Stimulated activated CD4-positive, alpha-beta T cell treated with anti-CD3 and anti-CD28 coated beads, Interleukin-2, amount 100 ng/mL, for 24 hours (primary cell): ENCODE results near the gene TBC1D3B.
"Not testable (repeated sequence)": the region's sequence is repeated elsewhere in the genome, so short reads cannot be mapped to it uniquely, and the experiment has no call there.

ENCODE experiments used
- DNase-seq, 2 donors: peaks; one replicate each; pipeline ENCODE4 v3.0.0-alpha.2; 2020

The TBC1D3B gene

DNA sequence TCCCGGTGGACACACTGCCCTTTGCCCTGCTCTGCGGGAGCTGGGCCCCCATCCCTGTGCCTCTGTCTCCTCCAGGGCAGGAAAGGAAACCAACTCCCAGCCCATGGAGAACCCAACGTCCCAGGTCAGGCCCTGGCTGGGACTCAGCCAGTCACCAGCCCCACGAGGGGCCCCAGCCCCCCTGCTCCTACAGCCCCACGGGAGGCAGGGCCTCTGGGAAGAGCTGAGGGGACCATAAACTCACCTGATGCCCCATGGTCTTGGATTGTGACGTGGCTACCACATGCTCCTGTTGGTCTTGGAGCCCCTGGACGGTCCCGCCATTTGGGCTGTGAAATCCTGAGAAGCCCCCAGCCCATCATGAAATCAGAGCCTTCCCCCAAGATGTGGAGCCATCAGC lies 7.6 kb downstream of the TBC1D3B start:
- not testable (repeated sequence) for DNase-seq

DNA sequence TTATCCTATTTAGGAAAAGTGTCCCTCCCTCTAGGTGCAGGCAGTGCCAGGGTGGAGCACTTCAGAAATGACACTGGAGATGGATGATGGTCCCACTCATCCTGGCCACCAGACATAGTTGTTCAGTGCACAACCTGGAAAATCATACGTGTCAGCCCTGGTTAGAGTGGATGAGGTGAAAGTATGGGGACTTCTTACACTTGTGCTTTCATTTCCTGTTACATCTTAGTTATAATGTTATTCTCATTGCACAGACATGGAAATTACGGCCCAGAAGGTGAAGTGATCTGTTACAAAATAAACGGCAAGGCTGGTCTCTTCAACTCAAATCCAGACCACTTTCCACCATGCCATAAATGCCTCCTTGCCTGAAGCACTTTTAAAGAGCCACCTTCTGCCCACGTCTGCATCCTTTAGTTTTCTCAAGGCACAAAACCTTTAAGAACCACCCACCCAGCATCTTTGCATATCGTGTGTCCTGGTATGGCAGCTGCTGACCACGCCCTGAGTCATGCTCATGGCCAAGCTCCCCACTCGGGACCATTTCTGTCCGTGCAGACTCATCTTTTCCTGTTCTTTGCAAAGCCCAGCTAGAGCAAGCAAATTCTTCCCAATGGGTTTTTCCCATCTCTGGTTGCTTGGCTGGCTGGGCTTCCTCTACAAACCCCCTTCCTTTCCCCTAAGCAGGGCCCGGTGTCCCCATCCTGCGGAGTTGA lies 22.4 kb downstream of the TBC1D3B start:
- no peak for DNase-seq

DNA sequence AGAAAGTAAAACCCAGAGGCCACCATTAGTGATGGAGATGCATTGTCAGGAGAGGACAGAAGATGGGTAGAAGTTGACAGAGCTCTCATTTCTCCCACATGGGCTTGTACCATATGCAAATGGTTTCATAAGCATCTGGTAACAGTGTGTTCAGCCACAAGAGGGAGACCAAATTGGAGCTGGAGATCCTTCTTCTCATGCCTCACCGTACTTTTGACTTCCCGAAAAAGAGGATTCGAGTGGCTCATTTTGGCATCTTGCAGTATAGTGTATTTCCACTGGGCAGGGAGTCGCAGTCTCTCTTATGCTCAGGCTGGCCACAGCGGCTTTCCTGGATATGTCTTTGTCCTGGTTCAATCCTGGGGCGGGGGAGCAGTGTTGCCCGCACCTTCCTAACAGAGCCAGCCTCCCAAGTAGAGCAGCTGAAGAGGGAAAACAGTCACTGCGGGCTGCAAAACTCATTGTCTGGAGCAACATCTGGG lies 23.8 kb downstream of the TBC1D3B start:
- no peak for DNase-seq

DNA sequence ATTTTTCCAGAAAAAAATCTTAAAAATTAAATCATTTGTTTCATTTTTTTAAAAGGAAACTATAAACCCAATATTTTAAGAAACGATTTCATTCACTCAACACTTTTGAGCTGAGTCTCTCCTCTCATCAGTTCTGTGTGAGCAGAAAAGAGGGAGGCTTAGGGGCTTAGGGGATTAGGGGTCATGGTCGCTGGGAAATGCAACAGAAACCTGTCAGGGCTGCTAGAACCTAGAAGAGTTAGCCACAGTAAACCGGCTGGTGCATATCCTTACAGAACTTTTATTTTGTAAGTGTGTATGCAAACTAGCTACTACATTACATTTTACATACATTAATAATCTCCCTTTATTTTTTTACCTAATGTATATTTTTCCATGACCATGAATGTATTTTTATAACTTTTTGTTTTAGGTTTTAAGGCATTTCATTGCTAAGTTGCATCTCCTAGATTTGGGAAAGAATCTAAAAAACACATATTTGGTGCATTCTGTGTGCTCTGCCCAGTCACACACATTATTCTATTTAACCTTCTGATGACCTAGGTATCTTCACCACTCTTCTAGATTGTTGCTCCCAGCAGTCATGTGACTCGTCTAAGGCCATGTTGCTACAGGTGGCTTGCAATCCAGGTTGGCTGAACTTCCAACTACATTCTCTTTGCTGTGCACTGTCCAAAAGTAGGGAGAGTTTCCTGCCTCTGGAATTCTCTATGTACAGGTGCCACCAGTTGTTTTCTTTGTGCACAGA lies 24.4 kb downstream of the TBC1D3B start:
- DNase-seq: no peak

DNA sequence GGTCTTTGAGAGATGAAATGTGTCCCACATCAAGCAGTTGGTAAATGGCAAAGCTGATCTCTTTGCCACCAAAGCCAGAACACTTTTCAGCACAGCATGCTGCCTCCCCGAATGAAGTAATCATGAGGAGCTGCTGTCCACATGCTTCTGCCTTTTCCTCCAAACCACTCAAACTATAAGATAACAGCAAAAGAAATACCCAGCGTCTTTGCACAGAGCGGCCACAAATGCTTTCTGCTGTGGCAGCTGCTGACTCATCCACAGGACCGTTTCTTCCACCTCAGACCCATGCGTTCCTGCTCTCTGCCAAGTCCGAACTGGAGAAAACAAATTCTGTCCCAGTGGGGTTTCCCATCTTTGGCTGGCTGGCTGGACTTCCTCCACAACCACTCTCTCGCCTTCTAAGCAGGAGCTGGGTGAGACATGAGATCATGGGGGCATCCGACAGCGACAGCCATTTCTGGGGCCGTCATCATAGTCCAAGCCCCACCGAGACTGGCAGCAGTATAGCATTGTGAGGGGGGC lies 27.1 kb downstream of the TBC1D3B start:
- DNase-seq: no peak

DNA sequence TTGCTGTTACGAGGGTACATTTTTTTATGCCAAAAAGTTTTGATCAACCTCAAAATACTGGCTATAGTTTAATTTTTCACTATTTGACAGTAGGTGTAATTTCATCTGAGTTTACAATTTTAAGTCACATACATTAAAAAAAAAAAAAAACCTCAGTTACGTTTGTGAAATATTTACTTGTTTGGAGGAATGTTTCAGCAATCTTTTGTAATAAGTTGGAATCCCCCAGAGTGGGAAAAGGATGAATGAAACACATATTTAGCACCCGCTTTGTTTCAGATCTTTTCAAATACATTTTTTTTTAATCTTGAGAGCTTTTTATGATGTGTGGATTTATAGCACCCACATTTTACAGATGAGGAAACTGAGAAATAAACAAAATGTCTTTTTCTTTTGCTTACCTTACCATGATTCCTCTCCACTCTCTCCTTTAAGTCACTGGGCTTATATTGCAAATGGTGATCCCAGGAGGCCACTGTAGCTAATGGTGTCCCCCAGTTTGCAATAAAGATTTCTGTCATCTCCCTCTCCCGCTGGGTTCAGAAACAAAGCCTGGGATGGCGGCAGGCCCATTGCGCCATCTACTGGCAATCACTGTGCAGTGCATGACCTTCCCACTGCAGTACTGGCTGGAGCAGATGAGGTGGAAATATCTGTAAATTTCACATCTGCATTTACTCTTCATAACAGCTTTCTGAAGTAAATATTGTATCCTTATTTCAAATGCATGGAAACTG lies 27.7 kb downstream of the TBC1D3B start:
- peak; percentile 70 to 77 for DNase-seq

DNA sequence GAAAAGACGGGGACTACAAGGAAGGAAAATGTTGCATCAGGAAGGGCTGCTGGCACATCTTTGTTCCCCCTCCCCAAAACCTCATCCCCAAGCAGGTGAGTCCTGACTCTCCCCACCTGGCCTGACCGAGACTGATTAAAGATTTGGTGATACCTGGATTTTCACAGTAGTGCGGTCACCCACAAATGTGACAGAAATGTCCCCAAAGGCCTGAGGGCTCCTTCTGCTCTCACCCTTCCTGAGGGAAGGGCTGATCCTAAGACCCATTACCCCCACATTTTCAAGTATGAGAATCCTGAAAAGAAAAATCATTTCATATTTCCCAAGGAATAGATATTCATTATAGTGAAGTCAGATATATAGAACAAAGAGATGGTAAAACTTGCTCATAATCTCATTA lies 28.8 kb downstream of the TBC1D3B start:
- DNase-seq: no peak

DNA sequence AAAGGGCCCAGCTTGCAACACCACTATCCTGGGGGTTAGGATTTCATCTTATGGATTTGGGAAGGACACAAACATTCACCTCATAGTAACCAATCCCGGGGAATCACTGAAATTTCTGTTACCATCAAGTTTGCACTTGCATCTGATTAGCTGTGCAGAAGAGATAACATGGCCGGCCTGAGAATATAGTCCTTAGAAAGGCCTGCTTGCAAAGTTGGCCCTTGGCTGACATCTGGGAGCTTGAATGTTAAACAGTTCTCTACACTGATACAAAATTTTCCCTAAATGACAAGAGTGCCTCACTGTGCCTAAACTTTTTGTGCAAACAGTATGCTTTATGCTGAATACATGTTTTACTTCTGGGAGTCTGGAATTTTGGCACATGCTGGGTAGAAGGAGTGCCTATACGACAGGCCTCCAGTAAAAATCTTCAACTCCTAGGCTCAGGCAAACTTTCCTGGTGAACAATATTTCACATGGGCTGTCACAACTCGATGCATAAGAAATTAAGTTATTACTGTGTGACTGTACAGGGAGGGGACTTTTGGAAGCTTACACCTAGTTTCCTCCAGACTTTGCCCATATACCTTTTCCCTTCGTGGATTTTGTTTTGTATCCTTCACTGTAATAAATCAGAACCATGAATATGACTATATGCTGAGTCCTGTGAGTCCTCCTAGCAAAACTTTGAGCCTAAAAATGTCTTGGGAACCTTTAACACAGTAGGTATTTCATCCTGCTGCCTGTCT lies 31.3 kb downstream of the TBC1D3B start:
- no peak for DNase-seq

DNA sequence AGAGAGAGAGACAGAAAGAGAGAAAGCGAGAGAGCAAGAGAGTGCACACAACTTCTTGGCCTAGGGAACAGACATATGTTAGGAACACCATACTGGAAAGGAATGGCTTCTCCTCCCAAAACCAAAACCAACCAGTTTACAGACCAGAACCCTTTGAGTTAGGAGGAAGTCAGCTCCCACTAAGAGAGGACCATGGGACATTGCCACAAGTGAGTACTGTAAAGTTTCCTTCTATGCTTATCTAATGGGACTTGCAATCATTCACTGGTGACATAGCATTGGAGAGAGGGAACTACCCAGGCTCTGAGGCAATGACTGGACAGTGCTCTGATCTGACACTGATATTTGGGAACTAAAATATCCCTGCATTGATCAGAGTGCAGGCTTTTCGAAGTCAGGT lies 32.4 kb downstream of the TBC1D3B start:
- DNase-seq: no peak

DNA sequence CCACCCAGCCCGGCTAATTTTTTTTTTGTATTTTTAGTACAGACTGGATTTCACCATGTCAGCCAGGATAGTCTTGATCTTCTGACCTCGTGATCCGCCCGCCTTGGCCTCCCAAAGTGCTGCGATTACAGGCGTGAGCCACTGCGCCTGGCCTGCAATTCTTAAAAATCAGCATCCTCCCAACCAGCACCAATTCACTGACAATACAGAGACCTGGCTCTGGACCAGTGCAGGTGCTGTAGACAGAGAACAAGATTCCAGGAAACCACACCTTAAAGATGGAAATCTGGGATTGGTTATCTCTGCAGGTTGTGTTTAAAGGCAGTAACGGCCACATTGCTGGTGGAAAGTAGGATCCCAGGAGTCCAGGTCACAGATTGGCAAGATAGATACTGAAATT lies 33.6 kb downstream of the TBC1D3B start:
- no peak for DNase-seq

DNA sequence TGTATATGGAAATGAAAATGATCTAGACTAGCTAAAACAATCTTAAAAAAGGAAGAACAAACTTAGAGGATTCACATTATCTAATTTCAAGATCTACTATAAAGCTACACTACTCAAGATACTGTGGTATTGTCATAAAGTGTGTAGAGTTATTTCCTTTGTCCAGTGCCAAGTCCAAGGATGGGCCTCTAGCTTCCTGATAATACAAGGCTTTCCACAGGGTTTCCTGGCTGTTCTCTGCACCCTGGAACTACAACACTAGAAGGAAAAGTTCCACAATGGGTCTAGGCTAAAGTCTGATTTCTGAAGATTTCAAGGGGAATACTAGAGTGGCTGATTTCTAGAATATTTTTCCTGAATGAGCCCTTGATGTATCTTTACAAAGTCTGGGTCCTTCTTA lies 34.2 kb downstream of the TBC1D3B start:
- DNase-seq: no peak

DNA sequence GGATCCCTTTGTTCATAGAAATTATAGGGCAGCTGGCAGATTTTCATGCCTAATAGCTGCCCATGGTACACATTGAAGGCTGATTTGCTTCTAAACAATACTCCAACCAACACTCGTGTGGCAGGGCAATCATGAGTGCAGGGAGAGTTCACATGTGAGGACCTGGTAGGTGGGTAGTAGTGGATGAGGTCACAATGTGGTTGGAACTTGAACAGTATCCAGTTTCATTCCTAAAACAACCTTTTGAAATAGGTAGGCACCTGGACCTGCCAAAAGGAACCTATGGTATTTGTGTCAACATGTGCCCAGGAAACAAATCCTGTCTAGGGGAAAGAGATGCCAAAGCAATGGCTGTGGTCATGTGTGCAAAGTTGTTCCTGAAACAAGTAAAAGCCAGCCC lies 40.0 kb downstream of the TBC1D3B start:
- DNase-seq: no peak

DNA sequence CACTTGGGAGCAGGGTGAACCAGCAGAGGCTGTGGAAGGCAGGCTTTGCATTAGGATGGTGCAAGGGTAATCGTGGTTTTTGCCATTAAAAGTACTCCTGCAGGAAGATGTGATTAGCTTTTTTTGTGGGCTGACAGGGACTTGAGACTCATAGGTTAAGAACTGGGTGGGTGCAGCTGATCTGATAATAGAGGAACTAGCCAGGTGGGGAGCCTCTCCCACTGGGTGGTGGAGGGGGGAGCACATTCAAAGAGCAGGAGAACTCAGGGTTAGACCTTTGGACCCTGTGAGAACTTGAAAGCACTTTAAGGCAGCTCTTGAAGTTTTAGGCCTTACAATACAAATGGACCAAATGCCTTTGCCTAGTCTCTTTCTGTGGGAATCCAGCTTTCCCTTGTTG lies 40.4 kb downstream of the TBC1D3B start:
- DNase-seq: no peak

DNA sequence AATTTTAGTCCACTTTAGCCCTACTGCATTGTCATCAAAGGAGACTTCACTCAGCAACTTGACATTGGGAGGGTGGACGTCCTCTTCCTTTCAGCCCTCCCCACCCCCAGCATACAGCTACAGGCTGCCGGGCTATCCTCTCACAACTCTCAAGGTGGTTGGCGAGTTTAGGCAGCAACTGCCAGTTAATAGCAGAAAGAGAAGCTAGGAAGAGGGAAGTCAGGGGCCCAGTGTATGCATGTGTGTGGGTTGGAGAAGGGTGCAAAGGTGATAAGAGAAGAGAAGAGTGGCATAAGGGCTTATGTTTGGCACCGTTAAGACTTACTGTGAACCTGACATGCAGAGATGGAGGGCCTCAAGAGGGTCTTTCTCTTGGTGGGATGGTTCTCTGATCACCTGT lies 41.0 kb downstream of the TBC1D3B start:
- no peak for DNase-seq

DNA sequence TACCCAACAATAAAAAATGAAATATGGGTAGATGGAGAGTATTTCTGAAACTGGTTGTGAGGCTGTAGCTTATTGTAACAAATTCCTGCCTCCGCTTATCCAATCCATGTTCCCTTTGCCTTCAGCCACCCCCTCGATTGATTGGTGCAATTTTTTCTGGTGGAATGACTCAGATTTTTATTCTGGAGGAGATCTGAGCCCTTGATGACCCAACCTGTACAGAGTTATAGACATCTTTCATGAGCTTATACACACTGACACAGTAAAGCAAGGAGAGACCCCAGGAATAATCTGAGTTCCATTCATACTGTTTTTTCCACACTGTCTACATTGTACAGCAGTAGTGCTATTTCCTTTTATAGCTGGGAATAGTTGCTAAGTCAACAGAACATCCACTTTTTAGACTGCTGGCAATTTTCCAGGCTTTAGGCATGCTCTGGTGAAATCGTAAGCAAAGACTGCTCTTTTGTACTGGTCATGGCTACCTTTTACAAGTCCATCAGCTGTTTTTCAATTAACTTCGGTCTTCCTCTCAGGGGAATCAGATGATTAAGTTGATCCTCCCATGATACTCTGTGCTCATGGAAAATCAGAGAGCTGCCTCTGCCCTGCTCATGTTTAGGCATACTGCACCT lies 42.7 kb downstream of the TBC1D3B start:
- no peak for DNase-seq

DNA sequence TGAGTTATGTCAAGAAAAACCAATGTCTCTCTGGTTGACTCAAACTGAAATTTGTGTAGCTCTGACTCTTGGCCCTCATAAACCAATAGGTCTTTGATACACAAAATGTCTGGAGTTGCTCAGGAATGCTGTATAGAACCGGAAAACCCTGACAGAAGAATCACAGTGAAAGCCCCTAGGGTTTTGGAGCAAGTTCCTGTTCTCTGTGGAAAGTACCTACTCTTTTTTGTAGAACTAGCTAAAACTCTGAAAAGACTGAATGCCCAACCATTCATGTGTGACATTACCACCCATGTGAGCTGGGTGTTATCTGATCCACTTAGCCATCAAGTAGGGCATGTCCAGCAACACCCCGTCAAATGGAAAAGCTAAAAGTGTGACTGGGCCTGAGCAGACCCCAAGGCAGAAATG lies 44.0 kb downstream of the TBC1D3B start:
- DNase-seq: no peak

DNA sequence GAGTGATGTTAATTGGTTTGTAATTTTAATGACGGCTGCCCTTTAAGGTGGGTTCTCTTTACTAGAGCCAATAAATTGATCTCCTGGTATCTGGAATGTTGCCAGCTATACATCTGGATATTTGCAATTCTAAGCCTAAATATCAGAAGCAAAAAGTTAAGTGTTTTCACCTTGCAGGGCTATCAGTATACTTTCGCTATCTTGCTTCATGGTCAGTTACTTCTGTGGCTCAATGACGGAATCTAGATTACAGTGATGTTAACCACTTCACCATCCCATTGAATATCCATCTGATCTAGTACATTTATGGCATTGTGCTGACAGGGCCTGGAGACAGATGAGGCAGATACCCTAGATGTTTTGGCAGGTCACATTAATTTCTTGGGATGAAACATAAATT lies 44.5 kb downstream of the TBC1D3B start:
- no peak for DNase-seq

DNA sequence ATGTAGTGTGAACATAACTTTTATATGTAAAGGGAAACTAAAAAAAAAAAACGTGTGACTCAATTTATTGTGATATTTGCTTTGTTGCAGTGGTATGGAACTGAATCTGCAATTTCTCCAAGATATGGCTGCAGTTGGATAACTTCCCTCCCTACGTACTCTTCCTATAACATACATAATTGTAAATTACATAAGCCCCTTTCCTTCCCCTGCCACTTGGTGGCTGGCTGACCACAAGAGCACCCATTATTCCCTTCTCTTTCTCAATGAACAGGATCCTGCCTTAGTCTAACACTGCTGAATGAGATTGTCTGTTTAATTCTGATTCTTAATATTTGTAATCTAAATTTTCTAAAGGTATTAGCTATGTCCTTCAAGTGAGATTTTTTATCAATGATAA lies 45.0 kb downstream of the TBC1D3B start:
- no peak for DNase-seq

DNA sequence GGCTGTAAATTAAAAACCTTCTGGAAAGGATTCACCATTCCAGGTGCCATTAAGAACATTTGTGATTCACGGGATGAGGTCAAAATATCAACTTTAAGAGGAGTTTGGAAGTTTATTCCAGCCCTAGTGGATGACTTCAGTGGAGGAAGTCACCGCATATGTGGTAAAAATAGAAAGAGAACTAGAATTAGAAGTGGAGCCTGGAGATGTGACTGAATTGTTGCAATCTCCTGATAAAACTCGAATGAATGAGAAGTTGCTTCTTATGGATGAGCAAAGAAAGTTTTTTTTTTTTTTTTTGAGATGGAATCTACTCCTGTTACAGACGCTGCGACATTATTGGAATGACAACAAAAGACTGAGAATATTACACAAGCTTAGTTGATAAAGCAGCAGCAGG lies 46.1 kb downstream of the TBC1D3B start:
- DNase-seq: no peak

DNA sequence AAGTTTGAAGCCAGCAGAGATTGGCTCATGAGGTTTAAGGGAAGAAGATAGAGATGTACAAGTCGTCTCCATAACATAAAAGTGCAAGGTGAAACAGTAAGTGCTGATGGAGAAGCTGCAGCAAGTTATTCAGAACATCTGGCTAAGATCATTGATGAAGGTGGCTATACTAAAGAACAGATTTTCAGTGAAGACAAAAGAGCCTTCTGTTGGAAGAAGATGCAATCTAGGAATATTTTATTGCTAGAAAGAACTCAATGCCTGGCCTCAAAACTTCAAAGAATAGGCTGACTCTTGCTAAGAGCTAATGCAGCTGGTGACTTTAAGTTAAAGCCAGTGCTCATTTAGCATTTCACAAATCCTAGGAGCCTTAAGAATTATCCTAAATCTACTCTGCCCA lies 46.8 kb downstream of the TBC1D3B start:
- DNase-seq: no peak

DNA sequence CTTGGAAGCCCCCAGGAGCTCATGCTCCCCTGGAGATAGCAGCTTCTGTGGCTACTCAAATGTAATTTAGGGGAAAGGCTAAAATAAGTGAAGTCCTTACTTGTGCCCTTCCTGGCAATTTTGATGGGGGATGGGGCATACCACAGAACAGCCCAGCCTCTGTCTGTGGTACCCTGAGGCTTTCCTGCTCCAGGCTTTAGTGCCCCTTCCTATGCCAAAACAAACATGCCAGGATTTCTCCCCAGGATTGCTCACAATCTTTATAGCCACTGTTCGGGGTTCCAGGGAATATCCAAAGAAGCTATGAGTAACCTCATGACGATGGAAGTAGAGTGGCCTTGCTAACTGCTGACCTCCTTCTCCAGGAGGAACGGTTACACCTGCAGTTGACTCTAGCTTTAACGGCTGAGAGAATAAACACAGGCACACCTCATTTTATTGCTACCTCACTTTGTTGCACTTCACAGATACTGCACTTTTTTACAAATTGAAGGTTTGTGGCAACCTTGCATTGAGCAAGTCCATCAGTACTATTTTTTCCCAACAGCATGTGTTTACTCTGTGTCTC lies 47.9 kb downstream of the TBC1D3B start:
- no peak for DNase-seq

DNA sequence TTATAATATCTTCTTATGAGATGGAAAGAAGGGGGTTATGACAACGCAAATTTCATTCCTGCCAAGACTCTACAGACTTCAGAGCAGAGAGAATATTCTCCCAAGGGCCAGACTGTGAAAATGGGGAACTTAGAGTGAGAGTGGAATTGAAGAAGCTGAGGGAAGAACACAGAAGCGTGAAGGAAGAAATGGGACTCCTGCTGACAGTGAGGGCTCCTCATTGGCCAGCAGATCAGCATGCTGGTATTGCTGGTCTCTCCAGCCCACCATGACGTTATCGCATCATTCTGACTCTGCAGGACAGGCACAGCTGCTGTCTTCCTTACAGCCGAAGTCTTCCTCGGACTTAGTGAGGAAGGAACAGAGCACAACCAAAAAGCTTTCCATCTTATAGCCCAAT lies 48.5 kb downstream of the TBC1D3B start:
- DNase-seq: no peak
